GM19023 (cell line): ENCODE measurements around the gene DUSP22.
A peak's percentile ranks its signal among the peaks of the same experiment; 100 is the strongest.
"Not testable (repeated sequence)": the region's sequence is repeated elsewhere in the genome, so short reads cannot be mapped to it uniquely, and the experiment has no call there.

Experiments used
- ATAC-seq: cut with Tn5 transposase; IDR thresholded peaks from one replicate; pipeline ENCODE4 v1.9.1; 2021; ENCODE audit warnings: mild to moderate bottlenecking, moderate library complexity; ENCODE audit not compliant: unreplicated experiment

DUSP22 gene

GRCh38 chr6:279341-280029 lies 12.8 kb upstream of the DUSP22 start:
- no peak for ATAC-seq

- no peak for ATAC-seq
These were observed 11.4 kb upstream of the DUSP22 start for GRCh38 chr6:280775-281468.

GRCh38 chr6:281469-282103 lies 10.7 kb upstream of the DUSP22 start:
- ATAC-seq = no peak

GRCh38 chr6:282177-282866 lies 10.0 kb upstream of the DUSP22 start:
- no peak for ATAC-seq

- no peak for ATAC-seq
These were observed 9.3 kb upstream of the DUSP22 start for GRCh38 chr6:282867-283416.

GRCh38 chr6:284486-284885 lies 7.8 kb upstream of the DUSP22 start:
- ATAC-seq = no peak

- no peak for ATAC-seq
These were observed 7.1 kb upstream of the DUSP22 start for GRCh38 chr6:285030-285771.

GRCh38 chr6:285902-286301 lies 6.4 kb upstream of the DUSP22 start:
- ATAC-seq = not testable (repeated sequence)

- no peak for ATAC-seq
These were observed 5.4 kb upstream of the DUSP22 start for GRCh38 chr6:286681-287488.

- ATAC-seq = no peak
These were observed 4.8 kb upstream of the DUSP22 start for GRCh38 chr6:287489-287860.

- no peak for ATAC-seq
These were observed 3.4 kb upstream of the DUSP22 start for GRCh38 chr6:288866-289265.

- no peak for ATAC-seq
These were observed 2.0 kb upstream of the DUSP22 start for GRCh38 chr6:290111-290922.

GRCh38 chr6:291204-291696 lies 1.0 kb upstream of the DUSP22 start:
- no peak for ATAC-seq

GRCh38 chr6:292506-293192 lies 362 bp downstream of the DUSP22 start:
- ATAC-seq = peak; percentile 33

- ATAC-seq = no peak
These were observed 1.2 kb downstream of the DUSP22 start for GRCh38 chr6:293193-294174.

GRCh38 chr6:294656-295565 lies 2.6 kb downstream of the DUSP22 start:
- no peak for ATAC-seq
